Hematopoietic multipotent progenitor cell treated with erythropoietin and hydrocortisone succinate and interleukin-3 and kit ligand, for 6 days (in vitro differentiated cells): Measurements from ENCODE around the gene MYO5A.
"Not testable (repeated sequence)": the region's sequence is repeated elsewhere in the genome, so short reads cannot be mapped to it uniquely, and the experiment has no call there.

Experiments used
- DNase-seq: peaks from one replicate; pipeline ENCODE4 v3.0.0-alpha.2; 2015

Gene MYO5A

DNA sequence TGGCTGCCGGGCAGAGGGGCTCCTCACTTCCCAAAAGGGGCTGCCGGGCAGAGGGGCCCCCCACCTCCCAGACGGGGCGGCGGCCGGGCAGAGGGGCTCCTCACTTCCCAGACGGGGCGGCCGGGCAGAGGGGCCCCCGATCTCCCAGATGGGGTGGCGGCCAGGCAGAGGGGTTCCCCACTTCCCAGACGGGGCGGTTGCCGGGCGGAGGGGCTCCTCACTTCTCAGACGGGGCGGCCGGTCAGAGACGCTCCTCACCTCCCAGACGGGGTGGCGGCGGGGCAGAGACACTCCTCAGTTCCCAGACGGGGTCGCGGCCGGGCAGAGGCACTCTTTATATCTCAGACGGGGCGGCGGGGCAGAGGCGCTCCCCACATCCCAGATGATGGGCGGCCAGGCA lies 69.0 kb downstream of the MYO5A start:
- not testable (repeated sequence) for DNase-seq

GRCh38 chr15:52459265-52459664 lies 69.4 kb downstream of the MYO5A start:
- DNase-seq = not testable (repeated sequence)

GRCh38 chr15:52448011-52448890 lies 80.4 kb downstream of the MYO5A start:
- DNase-seq = no peak

DNA sequence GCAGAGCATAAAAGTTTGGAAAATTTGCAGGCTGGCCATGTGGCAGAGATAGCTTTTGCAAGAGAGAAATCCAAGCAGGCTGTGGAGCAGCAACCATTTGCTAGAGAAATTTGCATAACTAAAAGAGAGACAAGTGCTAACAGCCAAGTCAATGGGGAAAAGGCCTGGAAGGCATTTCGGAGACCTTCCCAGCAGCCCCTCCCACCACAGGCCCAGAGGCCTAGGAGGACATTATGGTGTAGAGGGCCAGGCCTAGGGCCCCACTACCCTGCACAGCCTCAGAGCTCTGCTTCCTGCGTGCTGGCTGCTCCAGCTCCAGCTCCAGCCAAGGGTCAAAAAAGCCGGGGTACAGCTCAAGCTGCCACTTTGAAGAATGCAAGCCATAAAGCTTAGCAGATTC lies 82.7 kb downstream of the MYO5A start:
- no peak for DNase-seq

GRCh38 chr15:52445553-52445952 lies 83.1 kb downstream of the MYO5A start:
- no peak for DNase-seq

GRCh38 chr15:52443205-52443604 lies 85.5 kb downstream of the MYO5A start:
- not testable (repeated sequence) for DNase-seq

- DNase-seq = no peak
These were observed 86.8 kb downstream of the MYO5A start for GRCh38 chr15:52441841-52442240.

GRCh38 chr15:52440946-52441345 lies 87.7 kb downstream of the MYO5A start:
- DNase-seq = no peak

DNA sequence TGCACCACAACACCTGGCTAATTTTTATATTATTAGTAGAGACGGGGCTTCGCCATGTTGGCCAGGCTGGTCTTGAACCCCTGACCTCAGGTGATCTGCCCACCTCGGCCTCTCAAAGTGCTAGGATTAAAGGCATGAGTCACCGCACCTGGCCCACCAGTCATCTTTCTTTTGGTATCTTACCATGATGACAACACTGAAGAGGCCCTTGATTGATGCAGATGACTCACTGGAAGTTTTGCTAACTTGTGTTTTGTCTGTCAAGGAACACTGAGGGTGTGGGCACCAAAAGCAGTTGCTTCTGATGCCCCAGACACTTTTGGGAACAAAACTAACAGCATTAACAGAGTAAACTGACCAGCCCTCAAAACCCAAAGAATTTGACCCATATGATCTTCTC lies 88.3 kb downstream of the MYO5A start:
- DNase-seq = no peak

DNA sequence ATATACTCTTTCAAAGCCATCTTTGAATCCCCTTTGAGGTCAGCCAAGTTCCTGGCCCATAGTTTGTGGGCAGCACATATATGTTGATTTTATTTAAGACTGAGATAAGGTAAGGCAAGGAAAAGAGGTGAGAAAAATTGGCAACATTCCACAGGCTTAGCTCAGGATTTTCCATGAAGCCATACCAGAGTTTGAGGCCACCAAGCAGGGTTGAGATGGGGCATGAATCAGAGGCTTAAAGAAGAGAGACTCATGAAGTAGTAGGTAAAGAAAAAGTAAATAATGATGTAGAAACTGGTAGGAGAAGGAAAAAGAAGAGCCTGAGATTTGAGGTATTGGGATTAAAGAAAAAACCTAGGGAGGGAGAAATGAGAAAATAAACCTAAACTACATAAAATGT lies 89.2 kb downstream of the MYO5A start:
- no peak for DNase-seq

DNA sequence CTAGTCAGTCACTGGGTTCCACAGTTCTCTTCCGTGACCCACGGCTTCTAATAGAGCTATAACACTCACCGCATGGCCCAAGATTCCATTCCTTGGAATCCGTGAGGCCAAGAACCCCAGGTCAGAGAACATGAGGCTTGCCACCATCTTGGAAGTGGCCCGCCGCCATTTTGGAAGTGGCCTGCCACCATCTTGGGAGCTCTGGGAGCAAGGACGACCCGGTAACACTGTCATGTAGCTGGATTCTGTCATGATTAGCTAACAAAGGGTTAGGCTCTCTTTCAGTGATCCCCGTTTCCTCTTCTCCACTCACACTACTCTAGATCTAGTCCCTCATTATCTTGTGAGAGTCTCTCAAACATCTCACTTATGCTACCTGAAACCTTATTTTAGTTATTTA lies 89.6 kb downstream of the MYO5A start:
- DNase-seq = not testable (repeated sequence)

GRCh38 chr15:52438047-52438446 lies 90.6 kb downstream of the MYO5A start:
- peak; percentile 13 for DNase-seq

DNA sequence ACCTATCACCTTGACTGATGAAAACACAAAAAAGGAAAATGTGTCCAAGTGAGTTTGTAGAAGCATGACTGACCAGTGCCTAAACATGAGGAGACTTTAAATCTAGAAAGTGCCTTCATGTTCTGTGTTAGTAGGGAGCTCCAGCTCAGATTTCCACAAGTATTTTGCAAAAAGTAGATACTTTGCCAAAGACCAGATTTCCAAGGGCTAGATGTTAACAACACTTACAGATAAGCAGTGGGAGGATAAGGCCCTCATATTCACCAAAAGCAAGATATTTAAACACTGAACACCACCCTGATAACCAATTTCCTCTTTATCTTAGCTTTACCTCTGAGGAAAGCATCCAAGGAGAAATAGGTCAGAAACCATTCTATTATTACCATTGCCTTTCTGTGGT lies 91.0 kb downstream of the MYO5A start:
- no peak for DNase-seq

DNA sequence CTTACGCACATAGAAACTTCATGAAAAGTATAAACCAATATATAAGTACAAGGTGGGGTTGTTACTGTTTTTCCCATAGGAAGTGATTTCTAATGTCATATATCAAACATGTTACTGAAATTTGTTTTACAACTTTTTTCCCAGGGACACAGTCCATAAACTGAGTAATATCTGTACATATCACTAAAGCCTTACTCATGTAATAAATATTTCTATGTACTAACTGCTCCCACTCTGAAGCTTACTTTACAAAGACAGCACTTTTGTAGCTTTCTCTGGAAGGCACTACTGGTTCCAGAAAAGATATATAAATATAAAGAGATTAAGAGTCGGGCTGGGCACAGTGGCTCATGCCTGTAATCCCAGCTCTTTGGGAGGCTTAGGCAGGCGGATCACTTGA lies 91.7 kb downstream of the MYO5A start:
- no peak for DNase-seq

DNA sequence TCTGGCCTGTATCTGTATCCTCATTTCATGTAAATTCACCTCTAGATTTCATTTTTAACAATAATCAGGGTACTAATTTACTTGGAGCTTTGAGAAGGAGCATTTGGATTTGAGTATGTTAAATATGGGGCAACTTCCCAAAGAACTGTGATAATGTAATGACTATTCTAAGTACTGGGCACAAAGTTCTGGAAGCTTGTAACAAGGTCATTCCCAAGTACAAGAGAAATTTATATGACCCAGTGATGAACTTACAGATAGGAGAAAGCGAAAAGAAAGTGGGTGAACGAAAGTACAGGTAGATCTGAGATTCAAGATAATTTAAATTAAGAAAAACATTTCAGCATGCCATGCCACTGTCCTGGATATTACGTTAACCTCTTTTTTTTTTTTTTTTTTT lies 93.8 kb downstream of the MYO5A start:
- DNase-seq = no peak

GRCh38 chr15:52428297-52428696 lies 100.4 kb downstream of the MYO5A start:
- DNase-seq = no peak

- DNase-seq = no peak
These were observed 100.9 kb downstream of the MYO5A start for GRCh38 chr15:52427804-52428203.

GRCh38 chr15:52424856-52425431 lies 103.7 kb downstream of the MYO5A start:
- no peak for DNase-seq

DNA sequence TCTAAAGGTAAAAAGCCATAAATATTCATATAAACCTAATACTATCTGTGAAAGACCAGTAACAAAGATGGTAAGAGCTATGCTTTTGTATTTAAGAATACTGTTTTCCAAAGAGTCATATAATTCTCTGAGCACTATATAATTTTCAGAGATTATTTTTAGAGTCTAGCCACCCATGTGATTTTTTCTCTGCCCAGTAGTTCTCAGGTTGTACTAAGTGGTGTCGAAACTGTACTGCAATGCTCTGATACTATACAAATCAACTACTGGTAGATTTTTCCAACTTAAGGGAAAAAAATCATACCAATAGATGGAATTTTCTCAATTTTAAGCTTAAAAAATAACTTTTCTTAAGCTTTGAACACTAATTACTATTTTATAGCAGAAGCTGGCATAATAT lies 104.8 kb downstream of the MYO5A start:
- no peak for DNase-seq

GRCh38 chr15:52422001-52422400 lies 106.7 kb downstream of the MYO5A start:
- no peak for DNase-seq

DNA sequence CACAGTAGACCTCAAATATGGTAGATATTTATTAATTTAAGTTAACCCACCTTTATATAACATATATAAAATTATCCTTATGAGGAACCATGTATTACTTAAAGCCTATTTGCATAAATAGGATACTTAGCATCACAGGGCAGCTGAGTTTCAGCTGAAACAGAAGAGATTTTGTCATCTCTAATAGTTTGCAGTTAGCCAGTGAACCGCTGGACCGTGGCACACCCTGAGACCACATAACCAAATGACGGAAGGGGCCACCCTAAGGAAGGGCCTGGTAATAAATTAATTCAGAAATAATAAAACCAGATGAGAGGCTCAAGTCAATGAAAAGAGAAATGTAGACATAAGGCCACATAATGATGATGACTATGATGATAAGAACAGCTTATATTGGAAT lies 107.7 kb downstream of the MYO5A start:
- no peak for DNase-seq

- peak; percentile 54 for DNase-seq
These were observed 109.2 kb downstream of the MYO5A start for GRCh38 chr15:52419494-52419893.

GRCh38 chr15:52417957-52418356 lies 110.7 kb downstream of the MYO5A start:
- no peak for DNase-seq

GRCh38 chr15:52417521-52417920 lies 111.2 kb downstream of the MYO5A start:
- DNase-seq = peak; percentile 73

DNA sequence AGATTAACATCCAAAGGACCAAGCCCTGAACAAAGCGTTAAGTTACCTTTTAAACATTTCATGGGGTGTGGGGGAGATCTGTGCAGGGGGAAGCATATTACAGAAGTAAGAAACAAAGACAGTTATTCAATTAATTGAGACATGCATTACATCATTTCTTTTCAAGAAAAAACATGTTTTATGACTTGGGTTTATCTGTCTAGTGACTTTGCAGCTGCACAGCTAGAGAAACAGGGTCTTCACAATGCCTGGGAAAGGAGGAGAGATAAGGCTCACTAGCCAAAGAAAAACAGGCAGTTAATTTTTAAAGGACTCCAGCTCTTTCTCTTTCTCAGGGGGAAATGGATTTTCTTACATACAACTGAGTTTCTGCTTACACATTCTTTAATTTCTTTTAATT lies 112.1 kb downstream of the MYO5A start:
- peak; percentile 20 for DNase-seq
